ENCODE results near the gene PSMG4. TPM values are rescaled to one million over a fixed set of nuclear protein-coding genes. Genes with fewer than 3 reads are reported as not detected.

PSMG4 gene
- total and polyA plus RNA-seq, 2 of the 8 experiments (the other 6 are each of a cell fraction or from before 2014, with no cell fraction given), result 40.6 to 113 TPM

DNA sequence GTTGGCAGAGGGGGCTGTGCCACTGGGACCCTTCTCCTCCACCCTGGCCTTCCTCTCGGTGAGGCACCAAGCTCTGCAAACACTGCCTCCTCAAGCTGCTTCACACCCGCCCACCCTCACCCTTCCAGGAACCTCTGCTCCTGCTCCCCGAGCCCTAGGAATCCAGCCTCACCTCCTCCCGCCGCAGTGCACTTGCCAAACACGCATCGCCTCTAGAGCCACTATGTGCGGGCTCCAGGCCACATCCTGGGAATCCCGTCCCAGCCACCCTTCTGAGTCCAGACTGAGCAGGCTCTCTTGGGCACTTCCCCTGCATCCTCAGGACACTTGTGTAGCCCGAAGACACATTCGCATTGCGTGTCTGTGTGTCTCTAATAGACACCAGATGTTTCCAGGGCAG is 18.5 kb downstream of the PSMG4 start:
- no peaks in the 10 kb centered on the region for H3K79me2 ChIP-seq (ENCODE audit: control insufficient read depth in 1 of 2, insufficient read depth in 2 of 2, low read length in 2 of 2)
- CTCF ChIA-PET (ENCODE audit: partially characterized antibody), result interaction anchor here (0.6 to 2.9 kb wide), 8 partner anchors 10 to 475 kb away, joined by 3 to 13 read pairs (median 4); no protein-coding TSS in a partner anchor
- no peaks in the 10 kb centered on the region for H3K23me2 ChIP-seq (ENCODE audit: low read depth, low read length)
- no peak overlapping the region for H2BK15ac ChIP-seq (ENCODE audit: low read length)
- POLR2A ChIA-PET (ENCODE audit: partially characterized antibody), result interaction anchor here (1.0 kb wide), 1 partner anchor 16 kb away, joined by 4 read pairs; no protein-coding TSS in a partner anchor
- H4K8ac ChIP-seq (ENCODE audit: extremely low read depth, insufficient read depth, low read length), result no peak overlapping the region
- H3K4ac ChIP-seq (replicated peaks; ENCODE audit: insufficient read length, low read depth, low read length), result no peak overlapping the region
- no peaks in the 10 kb centered on the region for H3K27me3 ChIP-seq (replicated peaks in 1 of 4; ENCODE audit: control insufficient read depth in 3 of 4, extremely low read depth in 1 of 4, insufficient read depth in 3 of 4, low read length in 3 of 4)
- no peak overlapping the region for H3K56ac ChIP-seq (replicated peaks; ENCODE audit: insufficient read length, low read depth, low read length)
- no peak overlapping the region for H2AK5ac ChIP-seq (ENCODE audit: low read depth, low read length)
- H3K79me1 ChIP-seq (ENCODE audit: low read depth, low read length), result no peaks in the 10 kb centered on the region; the same call in 1 of the 2 replicates
- no peak overlapping the region for H3K9ac ChIP-seq (replicated peaks in 1 of 4; ENCODE audit: extremely low read depth in 1 of 4, low read depth in 3 of 4, low read length in 3 of 4)
- H4K20me1 ChIP-seq (replicated peaks in 1 of 2; ENCODE audit: control insufficient read depth in 1 of 2, insufficient read depth in 2 of 2, low read length in 2 of 2), result peaks cover 4 to 17% of the 10 kb centered on the region in 2 experiments
- H3K27ac ChIP-seq (ENCODE audit: low read depth, low read length), result no peak overlapping the region
- H4K91ac ChIP-seq (replicated peaks; ENCODE audit: insufficient read length, low read length), result no peak overlapping the region
- H2BK20ac ChIP-seq (ENCODE audit: low read length), result no peak overlapping the region
- H3K4me3 ChIP-seq (ENCODE audit: extremely low read depth in 1 of 4, insufficient read depth in 2 of 4, low read depth in 3 of 4, low read length in 4 of 4), result no peak overlapping the region
- no peak overlapping the region for H2BK12ac ChIP-seq (ENCODE audit: low read depth, low read length)
- H3K9me3 ChIP-seq (ENCODE audit: insufficient read depth in 2 of 2, low read depth in 1 of 2, low read length in 1 of 2), result no peaks in the 10 kb centered on the region
- H2AFZ ChIP-seq (ENCODE audit: low read length), result no peak overlapping the region
- H3K23ac ChIP-seq (ENCODE audit: insufficient read length), result no peak overlapping the region
- FAIRE-seq (no peak), DNase-seq (ENCODE audit: low read depth in 1 of 2, low spot score in 2 of 2) (no peak)
- H4K5ac ChIP-seq (ENCODE audit: insufficient read length, low read depth, low read length), result no peak overlapping the region
- no peak overlapping the region for H2BK120ac ChIP-seq (replicated peaks; ENCODE audit: low read depth, low read length)
- H3K14ac ChIP-seq (ENCODE audit: insufficient read length), result no peak overlapping the region
- 98% methylated on average over 10 of the region's 12 CpGs; no CpG with 5 or more reads in 1 of the 2 experiments for WGBS, 2 experiments (ENCODE audit: extremely low coverage in 1 of 2, insufficient coverage in 1 of 2, insufficient read length in 1 of 2, insufficient replicate concordance in 2 of 2, low coverage in 1 of 2, low lambda C conversion rate in 2 of 2, missing lambda C conversion rate in 1 of 2)
- H3K4me2 ChIP-seq (ENCODE audit: insufficient read depth in 1 of 2, low read depth in 2 of 2, low read length in 2 of 2), result no peak overlapping the region
- no peak overlapping the region for H3K18ac ChIP-seq (ENCODE audit: extremely low read depth, low read length)
- no peak overlapping the region for H2BK5ac ChIP-seq (ENCODE audit: low read depth, low read length)
- H3K4me1 ChIP-seq (replicated peaks in 1 of 4; ENCODE audit: control insufficient read depth in 3 of 4, insufficient read depth in 4 of 4, low read length in 3 of 4), result peaks cover 6 to 10% (median 8%) of the 10 kb centered on the region in 4 experiments
- peaks cover 0 to 10% (median 5%) of the 10 kb centered on the region in 4 experiments; a peak in 5 of 8 replicates for H3K36me3 ChIP-seq (ENCODE audit: control insufficient read depth in 2 of 4, insufficient read depth in 4 of 4, low read length in 3 of 4)
- TF ChIP-seq RNF2 (IDR thresholded peaks at IDR 0.05; ENCODE audit: borderline replicate concordance, low read depth, low read length, missing control alignments, poor library complexity, severe bottlenecking) (no peak), EGR1 (IDR thresholded peaks at IDR 0.05; ENCODE audit: borderline replicate concordance, low read depth, low read length) (no peak), CBX8 (IDR thresholded peaks at IDR 0.05; ENCODE audit: borderline replicate concordance, low read depth, low read length) (no peak), PHF8 (conservative IDR thresholded peaks at IDR 0.05; ENCODE audit: low read depth, low read length) (no peak), EZH2 (IDR thresholded peaks at IDR 0.05; ENCODE audit: low read depth, low read length, severe bottlenecking) (no peak), KDM1A (IDR thresholded peaks at IDR 0.05; ENCODE audit: borderline replicate concordance, low read length) (no peak), CHD1 (IDR thresholded peaks at IDR 0.05; ENCODE audit: low read depth, low read length) (no peak), CBX5 (IDR thresholded peaks at IDR 0.05; ENCODE audit: low read depth, low read length) (no peak), NRF1 (IDR thresholded peaks at IDR 0.05; ENCODE audit: low read depth, low read length) (no peak), YY1 (IDR thresholded peaks at IDR 0.05; ENCODE audit: low read depth, low read length) (no peak)
- TF ChIP-seq, protein P1, sequence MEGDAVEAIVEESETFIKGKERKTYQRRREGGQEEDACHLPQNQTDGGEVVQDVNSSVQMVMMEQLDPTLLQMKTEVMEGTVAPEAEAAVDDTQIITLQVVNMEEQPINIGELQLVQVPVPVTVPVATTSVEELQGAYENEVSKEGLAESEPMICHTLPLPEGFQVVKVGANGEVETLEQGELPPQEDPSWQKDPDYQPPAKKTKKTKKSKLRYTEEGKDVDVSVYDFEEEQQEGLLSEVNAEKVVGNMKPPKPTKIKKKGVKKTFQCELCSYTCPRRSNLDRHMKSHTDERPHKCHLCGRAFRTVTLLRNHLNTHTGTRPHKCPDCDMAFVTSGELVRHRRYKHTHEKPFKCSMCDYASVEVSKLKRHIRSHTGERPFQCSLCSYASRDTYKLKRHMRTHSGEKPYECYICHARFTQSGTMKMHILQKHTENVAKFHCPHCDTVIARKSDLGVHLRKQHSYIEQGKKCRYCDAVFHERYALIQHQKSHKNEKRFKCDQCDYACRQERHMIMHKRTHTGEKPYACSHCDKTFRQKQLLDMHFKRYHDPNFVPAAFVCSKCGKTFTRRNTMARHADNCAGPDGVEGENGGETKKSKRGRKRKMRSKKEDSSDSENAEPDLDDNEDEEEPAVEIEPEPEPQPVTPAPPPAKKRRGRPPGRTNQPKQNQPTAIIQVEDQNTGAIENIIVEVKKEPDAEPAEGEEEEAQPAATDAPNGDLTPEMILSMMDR (IDR thresholded peaks at IDR 0.05; ENCODE audit: control extremely low read depth in 1 of 3, insufficient read depth in 1 of 3, low read depth in 1 of 3, low read length in 3 of 3), result no peak

Measured in H1 (cell line).